NCI-H2196 treated with DMSO at 0.1 percent for 48 hours (cell line): Measurements from ENCODE around the gene MYO19.
"Not testable (repeated sequence)": the region's sequence is repeated elsewhere in the genome, so short reads cannot be mapped to it uniquely, and the experiment has no call there.

Experiments used
- DNase-seq: peaks from one replicate; lab custom pipeline; 2025; ENCODE audit not compliant: unreplicated experiment; lab: John Stamatoyannopoulos, UW

Gene MYO19

GRCh38 chr17:36533935-36534839 lies 481 bp downstream of the MYO19 start:
- DNase-seq, result peak; percentile 24

- no peak for DNase-seq
Measured at GRCh38 chr17:36532435-36532975, 2.2 kb downstream of the MYO19 start.

GRCh38 chr17:36529121-36529520 lies 5.5 kb downstream of the MYO19 start:
- DNase-seq, result no peak

GRCh38 chr17:36527621-36528250 lies 6.9 kb downstream of the MYO19 start:
- DNase-seq, result no peak

- DNase-seq, result no peak
Measured at GRCh38 chr17:36525888-36526287, 8.8 kb downstream of the MYO19 start.

- no peak for DNase-seq
Measured at GRCh38 chr17:36525113-36525512, 9.6 kb downstream of the MYO19 start.

- DNase-seq, result no peak
Measured at GRCh38 chr17:36524428-36524876, 10.2 kb downstream of the MYO19 start.

GRCh38 chr17:36523113-36523512 lies 11.6 kb downstream of the MYO19 start:
- DNase-seq, result no peak

GRCh38 chr17:36515837-36516236 lies 18.8 kb downstream of the MYO19 start:
- no peak for DNase-seq

- no peak for DNase-seq
Measured at GRCh38 chr17:36514856-36515255, 19.8 kb downstream of the MYO19 start.

- DNase-seq, result no peak
Measured at GRCh38 chr17:36512641-36513040, 22.0 kb downstream of the MYO19 start.

GRCh38 chr17:36511216-36511615 lies 23.5 kb downstream of the MYO19 start:
- DNase-seq, result no peak

- no peak for DNase-seq
Measured at GRCh38 chr17:36510636-36511035, 24.0 kb downstream of the MYO19 start.

GRCh38 chr17:36509272-36509985 lies 25.2 kb downstream of the MYO19 start:
- no peak for DNase-seq

GRCh38 chr17:36508439-36508838 lies 26.2 kb downstream of the MYO19 start:
- DNase-seq, result not testable (repeated sequence)

- no peak for DNase-seq
Measured at GRCh38 chr17:36507266-36507665, 27.4 kb downstream of the MYO19 start.

- no peak for DNase-seq
Measured at GRCh38 chr17:36506831-36507230, 27.8 kb downstream of the MYO19 start.

GRCh38 chr17:36506249-36506826 lies 28.3 kb downstream of the MYO19 start:
- DNase-seq, result no peak

- no peak for DNase-seq
Measured at GRCh38 chr17:36505171-36505570, 29.5 kb downstream of the MYO19 start.

- DNase-seq, result no peak
Measured at GRCh38 chr17:36504156-36504545, 30.5 kb downstream of the MYO19 start.
